Putamen (tissue), 1 donor: ENCODE measurements around the gene KIAA1191.
"Not testable (repeated sequence)": the region's sequence is repeated elsewhere in the genome, so short reads cannot be mapped to it uniquely, and the experiment has no call there.

Experiments used
- DNase-seq: peaks from one replicate; pipeline ENCODE4 v3.0.0-alpha.2; 2016; ENCODE audit warnings: low spot score

KIAA1191 gene

GRCh38 chr5:176317534-176318374, 43.8 kb downstream of the KIAA1191 start:
- DNase-seq: no peak

- not testable (repeated sequence) for DNase-seq
Observed at GRCh38 chr5:176305356-176305755, 56.2 kb downstream of the KIAA1191 start.
